DND-41 (cell line): ENCODE measurements around the gene CADPS.

Experiments
- ATAC-seq: fragments of 200-7000 bp; cut with Tn5 transposase; 3 replicates; pipeline ENCODE4 v1.9.1; 2021; ENCODE audit warnings: low read depth; ENCODE audit not compliant: insufficient read depth
- DNase-seq: peaks from one replicate; pipeline ENCODE4 v3.0.0-alpha.2; 2020
- H2AFZ ChIP-seq: 2 replicates; pipeline ENCODE4 v1.6.0; 2012; ENCODE audit warnings: low read depth, low read length
- H3K27ac ChIP-seq: 2 replicates; pipeline ENCODE4 v1.5.1; 2012; ENCODE audit warnings: low read length, inconsistent platforms
- H3K27me3 ChIP-seq: fragments of 200-600 bp; sonication (generic); 2 replicates; pipeline ENCODE4 v1.6.0; 2012; ENCODE audit warnings: low read length, mild to moderate bottlenecking, inconsistent platforms; ENCODE audit not compliant: insufficient read depth, poor library complexity
- H3K36me3 ChIP-seq: 2 replicates; pipeline ENCODE4 v1.5.1; 2012; ENCODE audit warnings: low read length, inconsistent platforms; ENCODE audit not compliant: insufficient read depth
- H3K4me1 ChIP-seq: 2 replicates; pipeline ENCODE4 v1.5.1; 2012; ENCODE audit warnings: mild to moderate bottlenecking, low read length; ENCODE audit not compliant: insufficient read depth
- H3K4me2 ChIP-seq: 2 replicates; pipeline ENCODE4 v1.6.0; 2012; ENCODE audit warnings: mild to moderate bottlenecking, moderate library complexity, low read length, inconsistent platforms; ENCODE audit not compliant: insufficient read depth
- H3K4me3 ChIP-seq, 2 experiments: fragments of 200-600 bp in 1 of 2; shearing (Covaris generic) in 1 of 2; 2 replicates each; pipeline ENCODE4 v1.5.1; 2012 to 2016; ENCODE audit warnings: inconsistent platforms in 2 of 2, low read length in 2 of 2, mild to moderate bottlenecking in 2 of 2, low read depth in 1 of 2, moderate library complexity in 1 of 2
- H3K79me2 ChIP-seq: 2 replicates; pipeline ENCODE4 v1.6.0; 2012; ENCODE audit warnings: low read length, inconsistent platforms; ENCODE audit not compliant: insufficient read depth
- H3K9ac ChIP-seq: 2 replicates; pipeline ENCODE4 v1.6.0; 2012; ENCODE audit warnings: low read depth, mild to moderate bottlenecking, inconsistent platforms, low read length, moderate library complexity
- H3K9me3 ChIP-seq: 2 replicates; pipeline ENCODE4 v1.5.1; 2012; ENCODE audit warnings: low read length, moderate library complexity, mild to moderate bottlenecking, inconsistent platforms; ENCODE audit not compliant: insufficient read depth, severe bottlenecking
- H4K20me1 ChIP-seq: 2 replicates; pipeline ENCODE4 v1.6.0; 2012; ENCODE audit warnings: low read length; ENCODE audit not compliant: insufficient read depth
- EZH2 ChIP-seq: IDR thresholded peaks from 3 replicates; pipeline ENCODE4 v1.6.1; 2012; ENCODE audit warnings: borderline replicate concordance, low read depth, mild to moderate bottlenecking, moderate library complexity, low read length, inconsistent platforms; ENCODE audit not compliant: severe bottlenecking
- TF ChIP-seq, protein P1 (sequence below): IDR thresholded peaks from 2 replicates; pipeline ENCODE4 v1.5.1; 2012; ENCODE audit warnings: borderline replicate concordance, low read length, moderate library complexity, mild to moderate bottlenecking; ENCODE audit not compliant: poor library complexity, severe bottlenecking; ENCODE audit errors: extremely low read depth

Gene CADPS

DNA sequence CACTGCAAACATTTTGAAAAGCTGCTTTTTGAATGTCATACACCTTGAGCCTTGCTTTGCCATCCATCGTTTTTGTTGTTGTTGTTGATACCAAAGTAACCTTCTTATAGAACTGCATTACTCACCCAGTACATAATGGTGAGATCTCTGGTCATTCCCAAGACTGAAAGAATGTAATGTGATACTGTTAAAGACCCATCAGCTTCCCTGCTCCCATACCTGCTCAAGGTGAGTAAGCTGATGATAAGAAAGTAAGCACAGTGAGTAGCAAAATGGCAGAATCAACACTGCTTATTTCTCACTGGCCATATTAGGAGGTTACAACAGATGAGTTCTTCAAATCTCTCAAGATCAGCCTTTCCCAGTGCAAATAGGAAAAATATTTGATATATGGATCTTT, 89.8 kb downstream of the CADPS start:
- Histone ChIP-seq H2AFZ (no peak overlapping the region), H3K36me3 (no peaks in the 10 kb centered on the region), H3K9ac (no peak overlapping the region), H3K4me3 (no peak overlapping the region), H3K27ac (no peak overlapping the region), H4K20me1 (no peaks in the 10 kb centered on the region), H3K4me2 (no peak overlapping the region), H3K4me1 (no peaks in the 10 kb centered on the region), H3K27me3 (no peaks in the 10 kb centered on the region), H3K9me3 (no peaks in the 10 kb centered on the region), H3K79me2 (no peaks in the 10 kb centered on the region)
- TF ChIP-seq, protein P1, sequence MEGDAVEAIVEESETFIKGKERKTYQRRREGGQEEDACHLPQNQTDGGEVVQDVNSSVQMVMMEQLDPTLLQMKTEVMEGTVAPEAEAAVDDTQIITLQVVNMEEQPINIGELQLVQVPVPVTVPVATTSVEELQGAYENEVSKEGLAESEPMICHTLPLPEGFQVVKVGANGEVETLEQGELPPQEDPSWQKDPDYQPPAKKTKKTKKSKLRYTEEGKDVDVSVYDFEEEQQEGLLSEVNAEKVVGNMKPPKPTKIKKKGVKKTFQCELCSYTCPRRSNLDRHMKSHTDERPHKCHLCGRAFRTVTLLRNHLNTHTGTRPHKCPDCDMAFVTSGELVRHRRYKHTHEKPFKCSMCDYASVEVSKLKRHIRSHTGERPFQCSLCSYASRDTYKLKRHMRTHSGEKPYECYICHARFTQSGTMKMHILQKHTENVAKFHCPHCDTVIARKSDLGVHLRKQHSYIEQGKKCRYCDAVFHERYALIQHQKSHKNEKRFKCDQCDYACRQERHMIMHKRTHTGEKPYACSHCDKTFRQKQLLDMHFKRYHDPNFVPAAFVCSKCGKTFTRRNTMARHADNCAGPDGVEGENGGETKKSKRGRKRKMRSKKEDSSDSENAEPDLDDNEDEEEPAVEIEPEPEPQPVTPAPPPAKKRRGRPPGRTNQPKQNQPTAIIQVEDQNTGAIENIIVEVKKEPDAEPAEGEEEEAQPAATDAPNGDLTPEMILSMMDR: no peak
- TF ChIP-seq EZH2: no peak
- ATAC-seq (no peak), DNase-seq (no peak)

DNA sequence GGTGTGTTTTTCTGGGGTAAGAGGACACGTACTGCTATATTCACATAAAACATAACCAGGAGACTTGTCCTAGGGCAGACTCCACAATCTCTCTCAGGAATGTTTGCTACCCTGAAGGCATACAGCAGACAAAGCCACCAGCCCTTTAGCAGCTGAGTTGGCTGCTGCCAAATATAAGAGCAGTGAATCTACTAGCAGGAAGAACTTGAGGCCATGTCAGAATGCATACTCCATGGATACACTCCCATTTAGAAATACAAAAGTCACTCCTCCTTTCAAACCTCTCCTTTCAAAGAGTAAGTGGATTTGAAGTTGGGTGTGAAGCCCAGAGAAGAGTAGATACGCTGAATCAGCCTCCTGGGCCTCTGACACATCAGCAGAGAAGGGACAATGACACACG, 94.1 kb downstream of the CADPS start:
- no peak overlapping the region for H3K9ac ChIP-seq
- no peak for TF ChIP-seq EZH2
- TF ChIP-seq, protein P1: no peak
- no peaks in the 10 kb centered on the region for H4K20me1 ChIP-seq
- H3K36me3 ChIP-seq: no peaks in the 10 kb centered on the region
- H3K9me3 ChIP-seq: no peaks in the 10 kb centered on the region
- no peak overlapping the region for H2AFZ ChIP-seq
- H3K27me3 ChIP-seq: no peaks in the 10 kb centered on the region
- no peak overlapping the region for H3K4me2 ChIP-seq
- no peaks in the 10 kb centered on the region for H3K4me1 ChIP-seq
- no peaks in the 10 kb centered on the region for H3K79me2 ChIP-seq
- no peak overlapping the region for H3K27ac ChIP-seq
- no peak overlapping the region for H3K4me3 ChIP-seq
- ATAC-seq: no peak
- no peak for DNase-seq

DNA sequence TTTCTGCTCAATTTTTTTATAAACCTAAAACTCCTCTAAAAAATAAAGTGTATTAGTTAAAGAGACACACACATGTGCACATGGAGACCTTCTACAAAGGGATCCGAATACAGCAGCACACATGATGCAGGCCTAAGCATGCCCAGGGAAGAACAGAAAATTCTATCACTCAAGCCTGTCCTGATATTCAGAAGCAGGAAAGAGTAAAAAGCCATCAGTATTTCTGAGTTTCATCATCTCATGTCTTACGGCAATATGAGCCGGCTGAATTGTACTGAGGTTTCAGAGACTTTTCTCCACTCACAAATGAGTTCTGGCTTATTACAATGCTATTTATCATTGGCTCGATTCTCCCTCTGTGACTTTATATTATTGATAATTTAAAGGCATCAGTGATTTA, 97.5 kb downstream of the CADPS start:
- H4K20me1 ChIP-seq: no peaks in the 10 kb centered on the region
- H3K4me3 ChIP-seq: no peak overlapping the region

More for the DNA sequence above, 97.5 kb downstream of the CADPS start:
- no peaks in the 10 kb centered on the region for H3K9me3 ChIP-seq
- no peaks in the 10 kb centered on the region for H3K27me3 ChIP-seq
- H3K4me2 ChIP-seq: no peak overlapping the region
- TF ChIP-seq, protein P1: no peak
- no peak for TF ChIP-seq EZH2
- ATAC-seq (no peak), DNase-seq (no peak)
- H3K4me1 ChIP-seq: no peaks in the 10 kb centered on the region
- no peaks in the 10 kb centered on the region for H3K79me2 ChIP-seq
- no peak overlapping the region for H2AFZ ChIP-seq
- H3K27ac ChIP-seq: no peak overlapping the region
- H3K9ac ChIP-seq: no peak overlapping the region
- H3K36me3 ChIP-seq: no peaks in the 10 kb centered on the region
